COR-L47 (cell line): ENCODE results near the gene SETD1B.
"Not testable (repeated sequence)": the region's sequence is repeated elsewhere in the genome, so short reads cannot be mapped to it uniquely, and the experiment has no call there.

Source experiments
- DNase-seq: peaks from one replicate; lab custom pipeline; 2025; lab: John Stamatoyannopoulos, UW

Gene SETD1B

GRCh38 chr12:121803861-121804416 is at the start of gene SETD1B:
SETD1B (plus strand) TSS chr12:121804009; CDS start chr12:121804738, 729 bp downstream.
- DNase-seq: no peak

GRCh38 chr12:121754836-121755235 is 49.0 kb upstream of the SETD1B start:
- DNase-seq: no peak

GRCh38 chr12:121755591-121755990 is 48.2 kb upstream of the SETD1B start:
- DNase-seq: no peak

GRCh38 chr12:121758536-121758935 is 45.3 kb upstream of the SETD1B start:
- not testable (repeated sequence) for DNase-seq

GRCh38 chr12:121762269-121762668 is 41.5 kb upstream of the SETD1B start:
- DNase-seq: no peak

GRCh38 chr12:121764808-121765207 is 39.0 kb upstream of the SETD1B start:
- no peak for DNase-seq

GRCh38 chr12:121765573-121765972 is 38.2 kb upstream of the SETD1B start:
- no peak for DNase-seq

GRCh38 chr12:121766290-121767039 is 37.3 kb upstream of the SETD1B start:
- DNase-seq: no peak

- no peak for DNase-seq
These were observed 36.2 kb upstream of the SETD1B start for GRCh38 chr12:121767525-121768016.

- DNase-seq: no peak
These were observed 34.4 kb upstream of the SETD1B start for GRCh38 chr12:121769297-121769830.

GRCh38 chr12:121769831-121770301 is 33.9 kb upstream of the SETD1B start:
- no peak for DNase-seq

- DNase-seq: no peak
These were observed 33.4 kb upstream of the SETD1B start for GRCh38 chr12:121770388-121770787.

GRCh38 chr12:121770813-121771625 is 32.8 kb upstream of the SETD1B start:
- DNase-seq: no peak

GRCh38 chr12:121773011-121773777 is 30.6 kb upstream of the SETD1B start:
- peak; percentile 44 for DNase-seq

GRCh38 chr12:121774968-121775474 is 28.8 kb upstream of the SETD1B start:
- DNase-seq: no peak

- DNase-seq: no peak
These were observed 28.3 kb upstream of the SETD1B start for GRCh38 chr12:121775501-121775900.

GRCh38 chr12:121776190-121777098 is 27.4 kb upstream of the SETD1B start:
- DNase-seq: peak; percentile 59

GRCh38 chr12:121778567-121779421 is 25.0 kb upstream of the SETD1B start:
- no peak for DNase-seq

GRCh38 chr12:121779422-121779895 is 24.4 kb upstream of the SETD1B start:
- DNase-seq: no peak
